ENCODE measurements around the gene DEPDC5. TPM values are rescaled to one million over a fixed set of nuclear protein-coding genes. Genes with fewer than 3 reads are reported as not detected.

Gene DEPDC5
- total RNA-seq, 4 donors from 2014 or later, result 25.9 to 86.4 (median 45.6) TPM

DNA sequence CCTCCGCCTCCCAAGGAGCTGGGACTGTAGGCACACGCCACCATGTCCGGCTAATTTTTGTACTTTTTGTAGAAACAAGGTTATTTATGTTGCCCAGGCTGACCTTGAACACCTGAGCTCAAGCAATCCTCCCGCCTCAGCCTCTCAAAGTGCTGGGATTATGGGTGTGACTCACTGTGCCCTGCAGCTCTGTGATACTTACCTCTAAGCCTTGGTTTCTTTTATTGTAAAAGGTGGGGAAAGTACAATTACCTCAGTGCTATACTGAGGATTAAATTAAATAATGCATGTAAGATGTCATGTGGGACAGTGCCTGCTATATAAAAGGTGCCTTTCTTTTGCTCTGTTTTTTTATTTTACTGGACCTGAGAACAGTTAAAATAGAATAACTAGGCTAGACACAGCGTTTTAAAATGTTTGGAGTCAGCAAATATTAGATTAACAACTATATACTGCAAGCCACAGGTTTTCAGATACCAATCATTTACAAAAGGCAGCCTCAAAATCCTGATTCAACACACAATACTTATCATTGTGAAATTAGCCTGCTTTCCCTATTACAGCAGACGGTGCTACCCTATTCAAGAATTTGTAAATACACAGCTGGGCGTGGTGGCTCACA lies 33.9 kb upstream of the DEPDC5 start:
- no peak for DNase-seq
- peaks cover 0 to 50% (median 9%) of the 10 kb centered on the region in 4 donors for H3K36me3 ChIP-seq
- no peaks in the 10 kb centered on the region for H3K4me1 ChIP-seq
- TF ChIP-seq POLR2AphosphoS5 (IDR thresholded peaks at IDR 0.05) (no peak), EP300 (IDR thresholded peaks at IDR 0.05; ENCODE audit: low read depth) (no peak), POLR2A (IDR thresholded peaks at IDR 0.05) (no peak)
- TF ChIP-seq, protein P1, sequence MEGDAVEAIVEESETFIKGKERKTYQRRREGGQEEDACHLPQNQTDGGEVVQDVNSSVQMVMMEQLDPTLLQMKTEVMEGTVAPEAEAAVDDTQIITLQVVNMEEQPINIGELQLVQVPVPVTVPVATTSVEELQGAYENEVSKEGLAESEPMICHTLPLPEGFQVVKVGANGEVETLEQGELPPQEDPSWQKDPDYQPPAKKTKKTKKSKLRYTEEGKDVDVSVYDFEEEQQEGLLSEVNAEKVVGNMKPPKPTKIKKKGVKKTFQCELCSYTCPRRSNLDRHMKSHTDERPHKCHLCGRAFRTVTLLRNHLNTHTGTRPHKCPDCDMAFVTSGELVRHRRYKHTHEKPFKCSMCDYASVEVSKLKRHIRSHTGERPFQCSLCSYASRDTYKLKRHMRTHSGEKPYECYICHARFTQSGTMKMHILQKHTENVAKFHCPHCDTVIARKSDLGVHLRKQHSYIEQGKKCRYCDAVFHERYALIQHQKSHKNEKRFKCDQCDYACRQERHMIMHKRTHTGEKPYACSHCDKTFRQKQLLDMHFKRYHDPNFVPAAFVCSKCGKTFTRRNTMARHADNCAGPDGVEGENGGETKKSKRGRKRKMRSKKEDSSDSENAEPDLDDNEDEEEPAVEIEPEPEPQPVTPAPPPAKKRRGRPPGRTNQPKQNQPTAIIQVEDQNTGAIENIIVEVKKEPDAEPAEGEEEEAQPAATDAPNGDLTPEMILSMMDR (IDR thresholded peaks at IDR 0.05), result no peak
- peak overlapping the region in 1 of 4 donors; percentile 31 for H3K27ac ChIP-seq
- in situ Hi-C loops (cut with MboI; ENCODE audit: low pct_ligation_motif_present in 1 of 4, low pct_unique_long_range_greater_than_20kb in 1 of 4, low sequenced_read_pairs in 3 of 4), result no loop called here
- no peaks in the 10 kb centered on the region for H3K27me3 ChIP-seq
- no peaks in the 10 kb centered on the region for H3K9me3 ChIP-seq
- WGBS, 2 donors (ENCODE audit: low coverage in 1 of 2), result 88 to 90% methylated on average over 1 to 7 of the region's 7 CpGs
- no peak overlapping the region for H3K4me3 ChIP-seq
- intact Hi-C loops (cut with DNase I; ENCODE audit: low total_unique reads), result no loop called here

DNA sequence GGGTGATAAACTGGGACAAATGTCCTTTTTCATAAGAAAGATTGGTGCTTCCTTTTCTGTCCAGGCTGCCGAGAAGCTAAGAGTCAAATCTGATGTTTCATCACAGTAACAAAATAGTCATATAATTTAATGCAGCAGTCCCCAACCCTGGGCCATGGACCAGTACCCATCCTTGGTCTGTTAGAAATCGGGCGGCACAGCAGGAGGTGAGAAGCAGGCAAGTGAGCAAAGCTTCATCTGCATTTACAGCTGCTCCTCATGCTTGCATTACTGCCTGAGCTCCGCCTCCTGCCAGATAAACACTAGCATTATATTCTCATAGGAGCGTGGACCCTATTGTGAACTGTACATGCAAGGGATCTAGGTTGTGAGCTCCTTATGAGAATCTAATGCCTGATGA lies 30.1 kb upstream of the DEPDC5 start:
- Histone ChIP-seq H3K36me3 (peaks cover 0 to 25% (median 0%) of the 10 kb centered on the region in 4 donors), H3K27ac (no peak overlapping the region), H3K9me3 (no peaks in the 10 kb centered on the region), H3K27me3 (no peaks in the 10 kb centered on the region), H3K4me3 (no peak overlapping the region), H3K4me1 (no peaks in the 10 kb centered on the region)
- TF ChIP-seq POLR2AphosphoS5 (IDR thresholded peaks at IDR 0.05) (no peak), POLR2A (IDR thresholded peaks at IDR 0.05) (no peak), EP300 (IDR thresholded peaks at IDR 0.05; ENCODE audit: low read depth) (no peak)
- TF ChIP-seq, protein P1 (IDR thresholded peaks at IDR 0.05), result no peak
- in situ Hi-C loops (cut with MboI; ENCODE audit: low pct_ligation_motif_present in 1 of 4, low pct_unique_long_range_greater_than_20kb in 1 of 4, low sequenced_read_pairs in 3 of 4), result no loop called here
- intact Hi-C loops (cut with DNase I; ENCODE audit: low total_unique reads), result no loop called here
- DNase-seq, result no peak
- 80 to 94% methylated on average over 1 to 5 of the region's 5 CpGs for WGBS, 2 donors (ENCODE audit: low coverage in 1 of 2)

DNA sequence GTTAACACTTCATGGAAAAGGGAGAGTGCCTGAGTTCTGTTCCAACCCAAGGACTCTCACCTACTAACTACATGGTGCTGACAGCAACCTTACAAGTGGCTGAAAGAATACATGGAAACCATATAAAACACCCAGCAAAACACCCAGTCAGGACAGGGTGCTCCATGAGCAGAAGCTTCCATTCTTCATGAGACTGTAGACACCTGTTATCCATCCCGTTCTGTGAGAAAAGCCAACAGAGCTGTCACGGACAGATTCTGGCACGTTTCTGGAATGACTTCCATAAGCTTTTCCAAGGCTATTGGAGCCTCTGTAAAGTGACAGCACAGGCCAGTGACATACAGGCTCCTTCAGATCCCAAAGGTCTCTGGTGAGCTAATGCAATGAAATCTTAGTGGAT lies 27.1 kb upstream of the DEPDC5 start:
- peaks cover 0 to 11% (median 0%) of the 10 kb centered on the region in 4 donors for H3K36me3 ChIP-seq
- no peak for TF ChIP-seq POLR2AphosphoS5 (IDR thresholded peaks at IDR 0.05)
- TF ChIP-seq POLR2A (IDR thresholded peaks at IDR 0.05), result no peak
- TF ChIP-seq, protein P1 (IDR thresholded peaks at IDR 0.05), result no peak
- no peak for TF ChIP-seq EP300 (IDR thresholded peaks at IDR 0.05; ENCODE audit: low read depth)
- in situ Hi-C loops (cut with MboI; ENCODE audit: low pct_ligation_motif_present in 1 of 4, low pct_unique_long_range_greater_than_20kb in 1 of 4, low sequenced_read_pairs in 3 of 4), result no loop called here
- no peaks in the 10 kb centered on the region for H3K9me3 ChIP-seq
- no peak for DNase-seq
- no peak overlapping the region for H3K27ac ChIP-seq
- 81% methylated on average over 3 of the region's 3 CpGs; no CpG with 5 or more reads in 1 of the 2 donors for WGBS, 2 donors (ENCODE audit: low coverage in 1 of 2)
- no peak overlapping the region for H3K4me3 ChIP-seq
- H3K4me1 ChIP-seq, result peaks cover 0 to 3% (median under 1%) of the 10 kb centered on the region in 4 donors
- no peaks in the 10 kb centered on the region for H3K27me3 ChIP-seq
- intact Hi-C loops (cut with DNase I; ENCODE audit: low total_unique reads), result no loop called here

DNA sequence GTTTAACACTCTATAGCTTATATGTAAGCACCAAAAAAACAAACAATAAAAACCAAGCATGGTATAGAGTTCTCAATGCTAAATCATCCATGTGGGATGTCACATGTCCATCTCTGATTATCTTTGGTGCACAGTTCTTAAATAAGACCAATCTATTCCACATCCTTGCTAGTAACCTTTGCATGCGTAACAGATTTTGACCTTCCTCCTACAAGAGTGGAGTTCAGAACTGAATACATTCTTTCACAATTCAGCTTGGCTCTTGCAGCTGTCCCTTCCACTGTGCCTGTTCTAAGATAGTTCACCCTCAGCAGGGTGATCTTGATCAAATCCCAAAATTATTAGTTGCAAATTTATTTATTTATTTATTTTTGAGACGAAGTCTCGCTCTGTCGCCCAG lies 25.0 kb upstream of the DEPDC5 start:
- no peak for TF ChIP-seq EP300 (IDR thresholded peaks at IDR 0.05; ENCODE audit: low read depth)
- TF ChIP-seq, protein P1 (IDR thresholded peaks at IDR 0.05), result no peak
- TF ChIP-seq POLR2AphosphoS5 (IDR thresholded peaks at IDR 0.05), result no peak
- TF ChIP-seq POLR2A (IDR thresholded peaks at IDR 0.05), result no peak
- WGBS, 2 donors (ENCODE audit: low coverage in 1 of 2), result 90 to 96% methylated on average over 3 to 4 of the region's 4 CpGs
- intact Hi-C loops (cut with DNase I; ENCODE audit: low total_unique reads), result no loop called here
- Histone ChIP-seq H3K27me3 (no peaks in the 10 kb centered on the region), H3K36me3 (peaks cover 0 to 11% (median 0%) of the 10 kb centered on the region in 4 donors), H3K9me3 (no peaks in the 10 kb centered on the region), H3K4me1 (peaks cover 10 to 12% (median 11%) of the 10 kb centered on the region in 4 donors), H3K4me3 (no peak overlapping the region), H3K27ac (no peak overlapping the region)
- in situ Hi-C loops (cut with MboI; ENCODE audit: low pct_ligation_motif_present in 1 of 4, low pct_unique_long_range_greater_than_20kb in 1 of 4, low sequenced_read_pairs in 3 of 4), result no loop called here
- DNase-seq, result no peak

Data from transverse colon (tissue), 4 donors.